Endometrial microvascular endothelial cells (primary cell): ENCODE results near the gene RIMBP3B. TPM values are rescaled to one million over a fixed set of nuclear protein-coding genes. Genes with fewer than 3 reads are reported as not detected.
"Not testable (repeated sequence)": the region's sequence is repeated elsewhere in the genome, so short reads cannot be mapped to it uniquely, and the experiment has no call there.

Source experiments
- in situ Hi-C: cut with HindIII; loops from 2 replicates; pipeline ENCODE4 v1.10.0; 2017; ENCODE audit warnings: low sequenced_read_pairs, low pct_unique_long_range_greater_than_20kb; ENCODE audit errors: inconsistent ontology term
- total RNA-seq: library from RNA; depleted of rRNA; stranded (reverse); fragments of >200 nt; gene quantifications from one replicate; pipeline ENCODE4 v1.2.3, GENCODE V29; 2015; ENCODE audit errors: inconsistent ontology term

The RIMBP3B gene
- total RNA-seq, 1 donor from 2014 or later = not detected

DNA sequence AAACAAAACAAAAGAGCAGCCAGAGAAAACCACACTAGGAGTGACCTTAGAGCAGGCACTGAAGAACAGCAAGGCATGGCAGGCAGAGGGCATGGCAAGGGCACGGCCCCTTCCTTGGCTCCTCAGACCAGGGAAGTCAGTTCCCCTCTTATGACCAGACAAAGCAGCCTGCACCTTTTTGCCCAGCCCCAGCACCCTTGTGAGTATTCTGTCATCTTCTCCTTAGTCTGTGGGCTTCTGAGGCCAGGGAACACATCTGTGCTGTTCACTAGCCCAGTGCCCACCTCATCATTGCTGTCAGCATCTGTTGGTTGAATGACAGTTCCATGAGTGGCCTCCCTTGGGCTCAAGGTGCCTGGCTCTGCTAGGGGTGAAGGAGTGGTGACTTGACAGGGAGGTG, 23.6 kb downstream of the RIMBP3B start:
- in situ Hi-C loops = not testable (repeated sequence)

GRCh38 chr22:21407792-21408191, 24.2 kb downstream of the RIMBP3B start:
- in situ Hi-C loops = not testable (repeated sequence)

DNA sequence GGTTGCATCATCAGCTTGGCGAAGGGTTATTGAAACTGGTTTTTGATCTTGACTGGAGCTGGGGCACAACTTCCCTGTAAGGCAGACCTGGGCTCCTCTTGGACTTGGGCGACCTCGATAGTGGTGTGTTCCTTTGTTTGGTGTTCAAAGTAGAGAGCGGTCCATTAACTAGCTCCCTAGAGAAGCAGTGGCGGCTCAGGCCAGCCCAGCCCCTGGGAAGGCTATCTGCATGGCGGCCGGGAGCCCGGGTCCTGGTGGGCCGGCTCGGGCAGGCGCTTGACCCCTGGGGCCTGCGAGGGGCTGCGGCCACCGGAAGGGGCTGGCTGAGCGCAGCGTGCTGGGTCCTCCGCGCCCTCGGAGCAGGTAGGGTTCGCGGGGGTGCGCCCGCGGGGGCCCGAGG, 32.8 kb downstream of the RIMBP3B start:
- in situ Hi-C loops = not testable (repeated sequence)

GRCh38 chr22:21417227-21417746, 33.7 kb downstream of the RIMBP3B start, which contains the start of gene HIC2:
TSS of gene HIC2 (plus strand) at chr22:21417371. CDS start at chr22:21442832, 25,461 bp downstream.
- in situ Hi-C loops = not testable (repeated sequence)

DNA sequence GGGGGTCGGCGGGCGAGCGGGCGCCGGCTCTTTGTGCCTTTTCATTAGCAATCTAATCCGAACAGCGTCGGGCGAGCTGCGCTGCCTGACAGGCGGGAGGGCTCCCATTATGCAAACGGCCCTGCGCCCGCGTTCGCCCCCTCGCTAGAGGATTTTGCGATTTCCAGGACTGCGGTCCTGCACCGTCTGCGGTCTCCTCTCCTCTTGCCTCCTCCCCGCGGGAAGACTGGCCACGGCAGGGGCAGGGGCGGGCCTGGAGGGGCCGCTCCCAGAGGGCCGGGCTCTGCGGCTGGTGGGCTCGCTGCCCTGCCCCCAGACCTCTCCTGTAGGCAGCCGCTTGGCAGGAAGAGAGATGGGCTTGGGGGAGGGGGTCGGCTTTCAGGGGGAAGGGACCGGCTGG, 34.3 kb downstream of the RIMBP3B start:
- in situ Hi-C loops = not testable (repeated sequence)

DNA sequence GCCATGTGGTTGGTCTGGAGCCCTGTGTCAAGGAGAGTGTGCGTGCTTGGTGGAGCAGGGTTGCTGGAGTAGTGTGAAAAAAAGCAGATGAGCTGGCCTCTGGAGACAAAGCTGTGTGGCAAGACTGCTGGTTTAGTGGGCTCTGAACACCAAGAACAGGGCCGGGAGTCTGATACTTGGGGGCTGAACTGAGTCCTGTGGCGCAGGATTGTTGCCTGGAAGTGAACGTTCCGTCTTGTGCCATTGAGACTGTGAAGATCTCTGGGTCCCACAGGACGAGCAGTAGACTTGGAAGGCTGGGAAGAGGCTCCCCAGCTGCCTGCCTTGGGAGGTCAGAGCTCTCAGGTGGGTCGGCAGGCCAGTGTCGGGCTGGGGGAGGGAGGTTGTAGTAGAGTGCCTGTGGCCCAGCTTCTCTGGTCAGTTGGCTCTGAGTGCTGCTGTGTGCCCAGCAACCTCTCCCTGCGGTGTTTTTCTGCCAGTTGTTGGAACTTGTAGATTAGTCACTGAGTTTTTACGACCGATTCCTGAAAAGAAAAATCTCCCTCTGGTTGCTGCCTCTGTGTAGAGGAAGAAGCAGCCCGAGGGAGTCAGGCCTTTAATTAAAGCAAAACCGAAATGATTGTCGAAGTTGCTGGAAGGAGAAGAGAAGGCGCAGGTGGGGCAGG, 35.6 kb downstream of the RIMBP3B start:
- in situ Hi-C loops = not testable (repeated sequence)

- in situ Hi-C loops = not testable (repeated sequence)
Measured at GRCh38 chr22:21420180-21420763, 36.7 kb downstream of the RIMBP3B start.

DNA sequence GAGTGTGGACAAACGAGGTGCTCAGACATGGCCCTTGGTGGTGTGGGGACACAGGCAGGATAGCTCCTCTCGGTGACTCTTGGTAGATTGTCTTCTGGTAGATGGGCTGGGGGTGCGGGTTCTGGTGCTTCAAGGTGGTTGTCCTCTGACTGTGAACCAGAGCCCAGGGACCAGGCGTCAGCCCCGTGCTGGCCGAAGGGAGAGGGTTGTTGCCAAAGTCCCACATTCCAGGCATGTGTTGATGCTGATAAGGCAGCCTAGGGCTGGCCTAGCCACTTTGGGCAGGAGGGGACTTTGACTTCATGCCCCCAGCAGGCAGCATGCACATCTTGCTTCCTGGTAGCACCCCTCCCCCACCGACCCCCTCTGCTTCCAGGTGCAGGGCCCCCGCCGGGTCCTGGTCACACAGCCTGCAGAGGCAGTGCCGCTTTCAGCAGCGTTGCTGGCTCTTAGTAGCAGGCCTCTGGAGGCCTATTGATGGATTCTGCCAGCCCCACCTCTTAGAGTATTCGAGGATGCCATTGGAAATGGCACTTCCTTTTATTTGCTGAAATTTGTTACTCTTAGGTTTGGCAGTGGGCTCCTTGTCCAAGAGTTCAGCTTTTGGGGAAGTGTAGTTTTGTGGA, 40.6 kb downstream of the RIMBP3B start:
- in situ Hi-C loops = not testable (repeated sequence)

DNA sequence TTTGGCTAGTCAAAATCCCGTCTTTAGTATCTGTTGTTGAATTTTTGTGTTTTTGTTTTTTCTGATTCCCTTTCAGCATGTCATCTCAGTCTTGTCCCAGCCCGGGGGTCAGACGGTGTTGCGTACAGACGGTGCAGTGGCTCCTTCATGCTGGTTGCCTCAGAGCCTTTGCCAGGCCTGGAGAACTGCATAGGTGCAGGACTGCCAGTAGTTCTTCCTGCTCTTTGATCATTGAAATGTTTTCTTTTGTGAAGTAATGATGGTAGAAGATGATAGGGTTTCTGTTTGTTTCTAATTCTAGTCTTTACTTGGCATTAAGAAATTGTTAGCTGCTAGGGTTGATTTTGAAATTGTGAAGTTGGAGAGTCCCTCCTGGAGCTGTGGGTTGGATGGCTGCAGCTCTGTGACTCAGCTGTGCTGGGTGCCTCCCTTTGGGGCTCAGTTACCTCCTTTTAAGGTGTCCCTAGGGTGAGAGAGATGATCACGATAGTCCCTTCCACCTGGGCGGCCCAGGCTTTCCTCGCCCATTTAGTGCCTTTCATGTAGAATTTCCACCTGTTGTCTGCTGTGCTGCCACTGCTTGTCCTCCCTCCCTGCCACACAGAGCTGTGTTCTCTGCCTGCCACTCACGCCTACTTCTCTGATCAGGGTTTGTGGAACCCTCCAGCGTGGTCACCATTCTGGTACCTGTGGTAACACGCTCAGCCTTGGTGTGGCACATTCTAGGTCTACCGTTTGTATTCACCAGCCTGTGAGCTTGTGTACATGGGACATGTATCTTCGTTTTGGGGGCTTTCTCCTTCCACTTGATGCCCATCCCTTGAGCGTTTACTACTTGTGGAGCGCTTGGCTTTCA, 51.1 kb downstream of the RIMBP3B start:
- in situ Hi-C loops = not testable (repeated sequence)

DNA sequence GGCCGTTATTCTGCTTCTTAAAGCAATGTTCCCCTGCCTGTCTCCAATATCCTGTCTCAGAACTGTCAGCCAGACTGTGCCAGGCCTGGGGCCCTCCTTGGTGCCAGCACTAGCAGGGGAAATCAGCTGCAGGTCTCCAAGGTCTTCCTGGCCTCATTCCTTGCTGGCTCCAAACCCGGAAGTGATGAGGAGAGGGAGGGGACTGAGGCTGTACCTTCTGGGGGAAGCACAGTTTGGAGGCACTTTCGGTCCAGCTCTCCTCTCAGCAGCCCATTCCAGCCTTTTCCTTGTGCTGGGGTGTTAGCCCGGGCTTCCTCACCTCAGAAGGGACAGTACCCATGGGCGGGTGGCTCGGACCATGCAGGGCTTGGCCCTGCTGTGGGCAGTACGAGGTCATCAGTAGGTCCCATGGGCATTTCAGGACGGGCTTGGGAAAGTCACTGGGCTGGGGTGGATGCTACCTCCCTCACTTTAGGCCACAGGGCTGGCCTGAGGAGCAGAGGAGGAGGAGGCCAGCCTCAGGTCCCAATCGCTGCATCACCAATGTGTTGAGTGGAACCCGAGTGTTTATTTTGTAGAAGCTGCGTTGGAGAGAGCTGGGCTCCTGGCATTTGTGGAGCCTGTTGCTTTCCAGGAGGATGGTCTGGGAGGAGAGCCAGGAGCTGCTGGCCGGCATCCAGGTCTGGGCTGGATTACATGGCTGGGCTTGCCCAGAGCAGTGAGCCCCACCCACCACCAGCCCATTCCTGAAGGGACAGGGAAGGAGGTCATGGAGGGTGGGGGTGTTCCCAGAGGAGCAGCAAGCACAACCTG, 52.7 kb downstream of the RIMBP3B start:
- in situ Hi-C loops = not testable (repeated sequence)

DNA sequence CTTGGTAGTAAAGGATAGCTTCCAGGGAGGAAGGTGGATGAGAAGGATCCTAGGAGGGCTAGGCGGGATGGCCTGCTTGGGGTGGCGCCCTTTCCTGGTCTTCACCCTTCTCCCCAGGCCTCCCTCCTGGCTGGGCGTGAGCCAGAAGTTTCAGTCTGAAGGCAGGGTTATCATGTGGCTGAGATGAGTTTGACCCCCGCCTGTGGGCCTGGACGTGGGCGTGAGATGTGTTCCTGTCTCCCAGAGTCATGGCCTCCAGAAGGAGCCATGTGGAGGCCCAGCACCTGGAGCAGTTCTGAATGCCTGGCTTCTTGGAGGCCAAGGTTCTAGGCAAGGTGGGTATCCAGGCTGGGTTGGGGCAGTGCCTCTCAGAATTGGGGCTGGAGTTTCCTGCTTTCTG, 54.5 kb downstream of the RIMBP3B start:
- in situ Hi-C loops = not testable (repeated sequence)

Other genes with a start within 250 kb of the RIMBP3B start
- gene HIC2, start 33.6 kb downstream of the RIMBP3B start, total RNA-seq = 2.1 TPM
- 1.4 TPM for gene TMEM191C, start 83.6 kb downstream of the RIMBP3B start, total RNA-seq
- gene RIMBP3C, start 167.7 kb downstream of the RIMBP3B start, total RNA-seq = not detected
- 56.3 TPM for gene UBE2L3, start 184.0 kb downstream of the RIMBP3B start, total RNA-seq
- 75.8 TPM for gene YDJC, start 246.3 kb downstream of the RIMBP3B start, total RNA-seq
- gene CCDC116, start 249.0 kb downstream of the RIMBP3B start, total RNA-seq = not detected